GM12874 (cell line): Measurements from ENCODE around the gene CDH4.

ENCODE experiments used
- CTCF ChIP-seq: IDR thresholded peaks from 2 replicates; pipeline ENCODE4 v1.5.1; 2011; ENCODE audit warnings: low read depth, mild to moderate bottlenecking, control low read depth, low read length, moderate library complexity; ENCODE audit not compliant: insufficient read depth

Gene CDH4

GRCh38 chr20:61719691-61720347 is 467.8 kb downstream of the CDH4 start:
- no peak for TF ChIP-seq CTCF

GRCh38 chr20:61720348-61720696 is 468.3 kb downstream of the CDH4 start:
- TF ChIP-seq CTCF: no peak

GRCh38 chr20:61722146-61722678 is 470.2 kb downstream of the CDH4 start:
- TF ChIP-seq CTCF: no peak

GRCh38 chr20:61723529-61724257 is 471.6 kb downstream of the CDH4 start:
- TF ChIP-seq CTCF: no peak

- no peak for TF ChIP-seq CTCF
These were observed 472.3 kb downstream of the CDH4 start for GRCh38 chr20:61724376-61724775.

GRCh38 chr20:61725145-61725544 is 473.1 kb downstream of the CDH4 start:
- no peak for TF ChIP-seq CTCF

GRCh38 chr20:61725966-61726365 is 473.9 kb downstream of the CDH4 start:
- no peak for TF ChIP-seq CTCF
